Measurements from ENCODE around the gene CCR6. TPM values are rescaled to one million over a fixed set of nuclear protein-coding genes. Genes with fewer than 3 reads are reported as not detected.

CCR6 gene
- total RNA-seq, 2 donors from 2014 or later = not detected

DNA sequence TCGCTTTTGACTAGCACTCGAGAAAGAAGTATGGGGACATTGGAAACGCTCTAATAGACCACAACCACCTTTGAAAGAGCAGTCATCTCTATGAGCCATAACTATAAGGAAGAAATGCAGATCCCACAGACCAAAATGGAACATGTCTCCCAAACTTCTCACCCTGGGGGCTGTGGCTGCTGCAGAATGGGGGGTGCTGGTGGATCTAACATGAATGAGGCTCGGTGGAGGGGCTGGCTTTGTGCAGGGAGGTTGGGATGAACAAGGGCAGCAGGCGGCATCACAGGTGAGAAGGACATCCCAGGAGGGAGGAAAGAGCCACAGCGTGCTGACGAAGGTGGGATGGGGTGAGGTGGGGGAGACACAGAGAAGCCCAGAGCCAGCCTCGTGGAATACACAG lies 10.5 kb upstream of the CCR6 start:
- peaks cover 3% of the 10 kb centered on the region for H3K4me1 Mint-ChIP-seq
- DNase-seq = no peak
- no peak for TF ChIP-seq CTCF (conservative IDR thresholded peaks at IDR 0.05)
- Histone ChIP-seq H3K27me3 (ENCODE audit: control insufficient read depth, insufficient read depth, low read length, poor library complexity, severe bottlenecking) (peaks cover 16% of the 10 kb centered on the region), H3K9ac (ENCODE audit: extremely low read depth, low read length, poor library complexity, severe bottlenecking) (no peak overlapping the region), H3K4me3 (ENCODE audit: low read length) (no peak overlapping the region), H3K4me1 (ENCODE audit: control insufficient read depth, insufficient read depth, low read length) (no peaks in the 10 kb centered on the region), H3K27ac (ENCODE audit: low read depth, low read length) (no peak overlapping the region), H3K9me3 (ENCODE audit: control insufficient read depth, low read length) (no peaks in the 10 kb centered on the region), H3K36me3 (ENCODE audit: control insufficient read depth, insufficient read depth, low read length) (no peaks in the 10 kb centered on the region)
- H3K9me3 Mint-ChIP-seq = no peaks in the 10 kb centered on the region
- 88 to 100% methylated on average over 4 to 8 of the region's 8 CpGs for WGBS, 2 experiments (ENCODE audit: insufficient coverage in 1 of 2, insufficient read length in 1 of 2)
- H3K4me3 Mint-ChIP-seq = no peak overlapping the region
- no peaks in the 10 kb centered on the region for H3K36me3 Mint-ChIP-seq (ENCODE audit: low read depth)
- H3K27ac Mint-ChIP-seq = no peak overlapping the region
- H3K27me3 Mint-ChIP-seq (ENCODE audit: insufficient read depth) = peaks cover 5% of the 10 kb centered on the region

- no peak overlapping the region for H3K4me3 ChIP-seq (ENCODE audit: low read length)
- peaks cover 16% of the 10 kb centered on the region for H3K27me3 ChIP-seq (ENCODE audit: control insufficient read depth, insufficient read depth, low read length, poor library complexity, severe bottlenecking)
- WGBS, 2 experiments (ENCODE audit: insufficient coverage in 1 of 2, insufficient read length in 1 of 2) = 90% methylated on average over 5 to 6 of the region's 8 CpGs
- Mint-ChIP-seq H3K4me1 (peaks cover 3% of the 10 kb centered on the region), H3K27ac (no peak overlapping the region), H3K36me3 (ENCODE audit: low read depth) (no peaks in the 10 kb centered on the region), H3K4me3 (no peak overlapping the region), H3K27me3 (ENCODE audit: insufficient read depth) (peaks cover 5% of the 10 kb centered on the region), H3K9me3 (no peaks in the 10 kb centered on the region)
- no peaks in the 10 kb centered on the region for H3K9me3 ChIP-seq (ENCODE audit: control insufficient read depth, low read length)
- H3K9ac ChIP-seq (ENCODE audit: extremely low read depth, low read length, poor library complexity, severe bottlenecking) = no peak overlapping the region
- H3K27ac ChIP-seq (ENCODE audit: low read depth, low read length) = no peak overlapping the region
- no peaks in the 10 kb centered on the region for H3K36me3 ChIP-seq (ENCODE audit: control insufficient read depth, insufficient read depth, low read length)
- TF ChIP-seq CTCF (conservative IDR thresholded peaks at IDR 0.05) = no peak
- no peaks in the 10 kb centered on the region for H3K4me1 ChIP-seq (ENCODE audit: control insufficient read depth, insufficient read depth, low read length)
- DNase-seq = no peak
These were observed 9.7 kb upstream of the CCR6 start for GRCh38 chr6:167113047-167113754.

GRCh38 chr6:167113935-167114910 lies 8.7 kb upstream of the CCR6 start:
- 93 to 94% methylated on average over 12 to 25 of the region's 25 CpGs for WGBS, 2 experiments (ENCODE audit: insufficient coverage in 1 of 2, insufficient read length in 1 of 2)
- peaks cover 3% of the 10 kb centered on the region for H3K4me1 Mint-ChIP-seq
- H3K36me3 Mint-ChIP-seq (ENCODE audit: low read depth) = no peaks in the 10 kb centered on the region
- H3K4me3 ChIP-seq (ENCODE audit: low read length) = no peak overlapping the region
- H3K4me3 Mint-ChIP-seq = no peak overlapping the region
- H3K9me3 Mint-ChIP-seq = no peaks in the 10 kb centered on the region
- no peak for TF ChIP-seq CTCF (conservative IDR thresholded peaks at IDR 0.05)
- H3K4me1 ChIP-seq (ENCODE audit: control insufficient read depth, insufficient read depth, low read length) = no peaks in the 10 kb centered on the region
- no peaks in the 10 kb centered on the region for H3K9me3 ChIP-seq (ENCODE audit: control insufficient read depth, low read length)
- peaks cover 5% of the 10 kb centered on the region for H3K27me3 Mint-ChIP-seq (ENCODE audit: insufficient read depth)
- H3K27me3 ChIP-seq (ENCODE audit: control insufficient read depth, insufficient read depth, low read length, poor library complexity, severe bottlenecking) = peaks cover 16% of the 10 kb centered on the region
- H3K9ac ChIP-seq (ENCODE audit: extremely low read depth, low read length, poor library complexity, severe bottlenecking) = no peak overlapping the region
- no peak for DNase-seq
- H3K27ac Mint-ChIP-seq = no peak overlapping the region
- H3K27ac ChIP-seq (ENCODE audit: low read depth, low read length) = no peak overlapping the region
- no peaks in the 10 kb centered on the region for H3K36me3 ChIP-seq (ENCODE audit: control insufficient read depth, insufficient read depth, low read length)

Measured in endodermal cell (in vitro differentiated cells).